Femur (tissue), 1 donor: ENCODE results near the gene CFL2.
A peak's percentile ranks its signal among the peaks of the same experiment; 100 is the strongest.
"Not testable (repeated sequence)": the region's sequence is repeated elsewhere in the genome, so short reads cannot be mapped to it uniquely, and the experiment has no call there.

Source experiments
- DNase-seq: peaks from one replicate; pipeline ENCODE4 v3.0.0-alpha.2; 2017

Gene CFL2

GRCh38 chr14:34714320-34715126, at the start of gene CFL2:
Gene CFL2 (minus strand): TSS chr14:34714593. CDS start chr14:34714540, 53 bp downstream.
- DNase-seq = peak; percentile 90

GRCh38 chr14:34755215-34755614, 40.8 kb upstream of the CFL2 start:
- DNase-seq = no peak

- no peak for DNase-seq
Measured at GRCh38 chr14:34754687-34755086, 40.3 kb upstream of the CFL2 start.

GRCh38 chr14:34750670-34751069, 36.3 kb upstream of the CFL2 start:
- DNase-seq = no peak

GRCh38 chr14:34750233-34750632, 35.8 kb upstream of the CFL2 start:
- no peak for DNase-seq

- DNase-seq = no peak
Measured at GRCh38 chr14:34749408-34749807, 35.0 kb upstream of the CFL2 start.

- no peak for DNase-seq
Measured at GRCh38 chr14:34742270-34743115, 28.1 kb upstream of the CFL2 start.

GRCh38 chr14:34741840-34742239, 27.4 kb upstream of the CFL2 start:
- DNase-seq = no peak

- DNase-seq = not testable (repeated sequence)
Measured at GRCh38 chr14:34740139-34740538, 25.7 kb upstream of the CFL2 start.

GRCh38 chr14:34737079-34737478, 22.7 kb upstream of the CFL2 start:
- DNase-seq = not testable (repeated sequence)

GRCh38 chr14:34733245-34733644, 18.9 kb upstream of the CFL2 start:
- no peak for DNase-seq

- no peak for DNase-seq
Measured at GRCh38 chr14:34732802-34733201, 18.4 kb upstream of the CFL2 start.

GRCh38 chr14:34723867-34724266, 9.5 kb upstream of the CFL2 start:
- DNase-seq = no peak

- DNase-seq = peak; percentile 53
Measured at GRCh38 chr14:34722723-34723545, 8.5 kb upstream of the CFL2 start.

GRCh38 chr14:34721129-34721528, 6.7 kb upstream of the CFL2 start:
- no peak for DNase-seq

- no peak for DNase-seq
Measured at GRCh38 chr14:34718750-34719304, 4.4 kb upstream of the CFL2 start.

- DNase-seq = no peak
Measured at GRCh38 chr14:34715127-34715863, 902 bp upstream of the CFL2 start.

- DNase-seq = peak; percentile 58
Measured at GRCh38 chr14:34713681-34714319, 593 bp downstream of the CFL2 start.

- no peak for DNase-seq
Measured at GRCh38 chr14:34713122-34713680, 1.2 kb downstream of the CFL2 start.

- DNase-seq = no peak
Measured at GRCh38 chr14:34711796-34712712, 2.3 kb downstream of the CFL2 start.
